Chondrocyte (in vitro differentiated cells): Measurements from ENCODE around the gene S100G. TPM values are rescaled to one million over a fixed set of nuclear protein-coding genes. Genes with fewer than 3 reads are reported as not detected.

Experiments used
- DNase-seq: peaks from one replicate; pipeline ENCODE4 v3.0.0; 2021; ENCODE audit warnings: mixed read lengths, low spot score
- H3K27ac Mint-ChIP-seq: one replicate; pipeline ENCODE4 v1.8.0; 2021; ENCODE audit warnings: mild to moderate bottlenecking, moderate library complexity, mixed read lengths; ENCODE audit not compliant: unreplicated experiment
- H3K27me3 Mint-ChIP-seq: 2 replicates; pipeline ENCODE4 v1.8.0; 2021; ENCODE audit warnings: low read depth, mixed read lengths
- H3K36me3 Mint-ChIP-seq: 2 replicates; pipeline ENCODE4 v1.8.0; 2021; ENCODE audit warnings: low read depth, mixed read lengths
- H3K4me1 Mint-ChIP-seq: 2 replicates; pipeline ENCODE4 v1.8.0; 2021; ENCODE audit warnings: low read depth, mild to moderate bottlenecking, mixed read lengths
- H3K4me3 Mint-ChIP-seq: one replicate; pipeline ENCODE4 v1.8.0; 2021; ENCODE audit warnings: mild to moderate bottlenecking, moderate library complexity, mixed read lengths; ENCODE audit not compliant: unreplicated experiment
- H3K9me3 Mint-ChIP-seq: 2 replicates; pipeline ENCODE4 v1.8.0; 2021; ENCODE audit warnings: low read depth, mixed read lengths
- CTCF ChIP-seq: fragments of 200-600 bp; sonication (generic); IDR thresholded peaks from 2 replicates; pipeline ENCODE4 v1.5.0; 2021; ENCODE audit warnings: antibody characterized with exemption, mild to moderate bottlenecking, moderate library complexity
- total RNA-seq: library from RNA; stranded (reverse); gene quantifications from 3 replicates; pipeline ENCODE4 v1.2.1, GENCODE V29; 2021

S100G gene
- total RNA-seq, 1 donor from 2014 or later = not detected

- no peaks in the 10 kb centered on the region for H3K27me3 Mint-ChIP-seq
- DNase-seq = no peak
- no peak overlapping the region for H3K27ac Mint-ChIP-seq
- no peaks in the 10 kb centered on the region for H3K9me3 Mint-ChIP-seq
- H3K4me3 Mint-ChIP-seq = no peak overlapping the region
- H3K36me3 Mint-ChIP-seq = peaks cover 9% of the 10 kb centered on the region
- TF ChIP-seq CTCF = no peak
- peaks cover 30% of the 10 kb centered on the region for H3K4me1 Mint-ChIP-seq
Measured at GRCh38 chrX:16651391-16652024, 1.6 kb downstream of the S100G start.

GRCh38 chrX:16653424-16653823 lies 3.5 kb downstream of the S100G start:
- no peak for DNase-seq
- Mint-ChIP-seq H3K4me3 (no peak overlapping the region), H3K36me3 (peaks cover 8% of the 10 kb centered on the region), H3K4me1 (peaks cover 37% of the 10 kb centered on the region), H3K27me3 (no peaks in the 10 kb centered on the region), H3K9me3 (peaks cover 3% of the 10 kb centered on the region), H3K27ac (no peak overlapping the region)
- no peak for TF ChIP-seq CTCF

- Mint-ChIP-seq H3K4me1 (peaks cover 37% of the 10 kb centered on the region), H3K27ac (no peak overlapping the region)
Measured at GRCh38 chrX:16654093-16654492, 4.1 kb downstream of the S100G start.

GRCh38 chrX:16658284-16658683 lies 8.3 kb downstream of the S100G start:
- no peak for DNase-seq
- TF ChIP-seq CTCF = peak; percentile 41
- Mint-ChIP-seq H3K36me3 (peaks cover 9% of the 10 kb centered on the region), H3K9me3 (peaks cover 4% of the 10 kb centered on the region), H3K4me1 (peaks cover 41% of the 10 kb centered on the region), H3K4me3 (no peak overlapping the region), H3K27ac (peak overlapping the region; percentile 58), H3K27me3 (no peaks in the 10 kb centered on the region)

More at GRCh38 chrX:16654093-16654492, 4.1 kb downstream of the S100G start:
- H3K9me3 Mint-ChIP-seq = peaks cover 4% of the 10 kb centered on the region
- no peak overlapping the region for H3K4me3 Mint-ChIP-seq
- DNase-seq = no peak
- H3K36me3 Mint-ChIP-seq = peaks cover 9% of the 10 kb centered on the region
- TF ChIP-seq CTCF = no peak
- H3K27me3 Mint-ChIP-seq = no peaks in the 10 kb centered on the region

- peaks cover 4% of the 10 kb centered on the region for H3K9me3 Mint-ChIP-seq
- H3K27me3 Mint-ChIP-seq = no peaks in the 10 kb centered on the region
- peak overlapping the region; percentile 54 for H3K27ac Mint-ChIP-seq
- H3K36me3 Mint-ChIP-seq = peaks cover 12% of the 10 kb centered on the region
- no peak for TF ChIP-seq CTCF
- DNase-seq = no peak
- H3K4me3 Mint-ChIP-seq = no peak overlapping the region
- H3K4me1 Mint-ChIP-seq = peaks cover 41% of the 10 kb centered on the region
Measured at GRCh38 chrX:16659321-16659720, 9.4 kb downstream of the S100G start.
